ENCODE data around the gene AIMP1.
"Not testable (repeated sequence)": the region's sequence is repeated elsewhere in the genome, so short reads cannot be mapped to it uniquely, and the experiment has no call there.

Gene AIMP1

DNA sequence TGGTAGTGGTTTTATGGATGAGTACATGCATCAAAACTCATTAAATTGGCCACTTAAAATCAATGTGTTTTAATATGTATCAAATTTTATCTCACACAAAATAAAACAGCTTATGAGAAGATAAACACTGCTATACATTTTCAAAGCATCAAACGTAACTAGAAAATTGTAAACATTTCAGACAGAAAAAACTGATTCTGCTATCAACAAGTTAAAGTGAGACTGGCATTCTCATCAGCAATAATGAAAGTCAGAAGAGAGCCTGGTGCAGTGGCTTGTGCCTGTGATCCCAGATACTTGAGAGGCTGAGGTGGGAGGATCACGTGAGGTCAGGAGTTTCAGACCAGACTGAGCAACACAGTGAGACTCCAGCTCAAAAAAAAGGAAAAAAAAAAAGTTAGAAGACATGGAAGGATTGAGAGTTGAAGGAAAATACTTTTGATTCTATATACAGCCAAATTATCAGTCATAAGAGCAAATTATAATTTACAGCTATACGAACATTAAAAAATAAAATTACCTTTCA, 3.3 kb upstream of the AIMP1 start:
- no peak for DNase-seq

DNA sequence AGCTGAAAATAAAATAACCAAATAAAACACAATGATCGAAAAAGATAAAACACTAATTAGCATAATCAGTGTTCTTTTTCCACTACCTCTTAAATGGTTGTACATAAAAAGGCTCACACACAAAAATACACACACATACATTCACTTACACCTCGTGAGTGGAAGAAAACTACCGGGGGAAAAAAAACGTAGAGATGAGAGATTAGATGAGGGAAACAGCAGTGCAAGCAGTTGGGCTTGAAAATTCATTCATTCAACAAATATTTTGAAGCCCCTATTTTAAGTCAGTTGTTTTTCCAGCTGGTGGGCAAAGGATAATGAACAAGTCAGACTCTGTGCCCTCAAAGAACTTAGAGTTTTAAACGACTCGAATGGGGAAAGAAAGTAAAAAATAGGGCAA, 1.4 kb upstream of the AIMP1 start:
- DNase-seq = no peak

DNA sequence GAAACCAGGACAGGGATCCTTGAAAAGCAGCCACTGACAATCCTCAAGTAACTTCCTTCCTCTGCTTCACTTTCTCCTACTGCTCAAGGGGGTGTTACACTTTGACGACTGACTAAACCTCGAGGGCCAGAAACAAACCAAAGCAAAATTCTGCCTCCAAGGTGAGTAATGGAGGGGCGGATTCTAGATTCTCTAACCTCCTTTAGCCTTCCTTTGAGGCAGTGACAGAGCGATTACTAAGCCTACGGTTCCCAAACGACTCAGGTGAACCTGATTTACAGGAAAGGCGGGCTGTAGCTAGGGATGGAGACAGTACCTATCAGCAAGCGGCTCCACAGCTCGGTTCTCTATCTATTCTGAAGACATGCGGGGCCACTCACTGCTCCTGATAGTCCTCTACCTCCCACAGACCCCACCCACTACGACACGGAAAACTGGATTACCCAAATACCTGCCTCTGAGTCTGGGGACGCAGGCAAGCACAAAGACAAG, 828 bp upstream of the AIMP1 start:
- peak in 2 of 6 experiments; percentile 27 for DNase-seq

DNA sequence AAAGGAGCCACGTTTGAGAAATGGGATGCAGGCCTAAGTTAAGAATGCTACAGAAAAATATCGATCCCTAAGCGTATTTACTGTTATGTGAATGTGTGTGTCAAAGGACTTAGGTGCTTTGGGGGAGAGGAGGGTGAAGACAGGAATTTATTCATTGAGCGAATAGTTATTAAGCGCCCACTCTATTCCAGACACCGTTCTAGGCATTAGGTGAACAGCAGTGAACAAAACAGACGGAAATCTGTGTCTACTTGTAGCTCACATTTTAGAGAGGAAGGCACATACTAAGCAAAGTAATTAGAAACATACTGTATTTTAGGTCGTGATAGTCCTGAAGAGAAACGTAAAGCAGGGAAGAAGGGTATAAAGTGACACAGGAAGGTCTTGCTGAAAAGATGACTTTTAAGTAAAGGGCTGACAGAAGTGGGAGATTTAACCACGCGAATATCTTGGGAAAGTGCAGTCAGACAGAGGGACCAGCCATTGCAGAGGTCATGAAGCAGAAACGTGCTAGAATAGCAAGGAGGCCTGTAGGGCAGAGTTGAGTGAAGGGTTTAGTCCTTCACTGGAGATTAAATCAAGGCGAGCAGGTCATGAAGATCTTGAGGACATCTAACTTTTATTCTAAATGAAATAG, 541 bp downstream of the AIMP1 start:
- DNase-seq = peak in 1 of 6 experiments; percentile 30

DNA sequence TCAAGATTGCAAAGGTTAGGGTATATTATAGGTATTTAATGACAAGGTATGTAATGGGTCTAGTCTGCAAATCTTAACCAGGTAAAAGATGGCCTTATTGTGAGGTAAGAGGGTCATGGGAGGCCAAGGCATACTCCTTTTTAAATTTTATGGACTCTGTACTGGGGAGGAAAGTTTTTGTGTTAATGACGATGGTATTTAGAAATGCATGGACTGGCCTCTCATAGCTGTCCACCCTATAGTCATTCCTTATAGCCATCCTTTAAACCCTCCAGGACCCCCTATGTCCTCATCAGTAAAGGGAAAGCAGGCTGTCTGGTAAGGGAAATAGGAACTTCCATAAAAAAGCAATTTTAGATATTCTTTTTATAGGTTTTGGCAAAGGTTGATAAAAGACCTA, 1.5 kb downstream of the AIMP1 start:
- DNase-seq = no peak

GRCh38 chr4:106318511-106318910, 2.2 kb downstream of the AIMP1 start:
- no peak for DNase-seq

DNA sequence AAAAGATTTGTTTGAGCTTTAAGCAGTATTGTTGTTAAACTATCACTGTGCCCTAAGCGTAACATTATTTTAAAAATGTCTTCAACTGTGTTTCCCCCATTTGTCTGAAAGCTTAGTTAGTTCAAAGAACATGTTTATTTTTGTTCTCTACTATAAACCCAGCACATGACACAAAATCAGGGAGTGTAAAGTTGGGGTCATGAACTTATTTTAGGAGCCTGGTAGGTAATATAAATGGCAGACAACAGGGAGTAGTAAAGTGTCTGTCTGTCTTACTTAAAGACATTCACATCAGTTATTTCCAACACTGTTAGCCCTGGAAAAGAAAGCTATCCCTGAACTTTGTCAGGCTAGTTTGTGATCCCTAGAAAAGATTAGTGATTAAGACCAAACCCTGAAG, 3.9 kb downstream of the AIMP1 start:
- DNase-seq = no peak

DNA sequence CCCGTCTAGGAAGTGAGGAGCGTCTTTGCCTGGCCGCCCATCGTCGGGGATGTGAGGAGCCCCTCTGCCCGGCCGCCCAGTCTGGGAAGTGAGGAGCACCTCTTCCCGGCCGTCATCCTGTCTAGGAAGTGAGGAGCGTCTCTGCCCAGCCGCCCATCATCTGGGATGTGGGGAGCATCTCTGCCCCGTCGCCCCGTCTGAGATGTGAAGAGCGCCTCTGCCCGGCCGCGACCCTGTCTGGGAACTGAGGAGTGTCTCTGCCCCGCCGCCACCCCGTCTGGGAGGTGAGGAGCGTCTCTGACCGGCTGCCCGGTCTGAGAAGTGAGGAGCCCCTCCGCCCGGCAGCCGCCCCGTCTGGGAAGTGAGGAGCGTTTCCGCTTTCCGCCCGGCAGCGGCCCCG, 4.8 kb downstream of the AIMP1 start:
- not testable (repeated sequence) for DNase-seq

GRCh38 chr4:106321814-106322213, 5.5 kb downstream of the AIMP1 start:
- DNase-seq = not testable (repeated sequence)

DNA sequence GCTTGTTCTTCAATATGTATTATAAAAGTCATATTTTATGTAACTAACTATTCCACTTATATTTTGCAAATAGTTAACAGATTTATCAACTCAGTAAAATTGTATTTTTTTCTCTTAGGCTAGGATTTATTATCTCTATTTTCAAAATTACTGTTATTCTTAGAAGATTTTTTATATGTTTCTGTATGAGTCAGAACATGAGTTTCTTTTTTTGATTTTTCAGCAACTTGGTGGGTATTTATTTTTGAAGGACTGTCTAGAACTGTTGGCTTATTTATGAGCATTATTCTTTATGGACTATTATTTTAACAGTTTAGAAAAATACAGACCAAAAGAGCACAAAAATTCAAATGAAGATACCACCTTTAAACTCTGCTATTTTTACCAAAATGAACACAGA, 6.8 kb downstream of the AIMP1 start:
- no peak for DNase-seq

GRCh38 chr4:106325800-106326199, 9.4 kb downstream of the AIMP1 start:
- DNase-seq = no peak

DNA sequence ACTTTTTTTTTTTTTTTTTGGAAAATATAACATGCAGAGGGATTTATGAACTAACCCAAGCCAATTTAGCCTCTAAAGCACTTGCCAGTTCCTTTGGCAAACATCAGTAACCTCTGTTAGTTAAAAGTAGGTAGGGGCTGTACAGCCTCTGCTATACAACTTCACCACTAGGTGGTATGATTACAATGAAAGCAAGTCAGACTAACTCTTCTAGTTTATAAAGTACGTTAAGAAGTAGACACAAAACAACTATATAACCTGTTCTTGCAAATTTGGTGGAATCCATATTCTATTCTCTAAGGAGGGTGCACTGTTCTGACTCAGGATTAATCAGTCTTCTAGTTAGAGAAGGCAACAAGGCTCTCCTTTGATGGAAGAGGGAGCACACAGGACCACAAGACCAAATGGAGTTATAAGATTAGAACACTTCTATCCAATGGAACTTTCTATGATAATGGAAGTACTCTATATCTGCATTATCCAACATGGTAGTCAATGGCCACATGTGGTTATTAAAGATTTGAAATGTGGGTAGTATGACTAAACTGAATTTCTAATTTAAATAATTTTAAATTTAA, 12.8 kb downstream of the AIMP1 start:
- DNase-seq = no peak

- no peak for DNase-seq
These were observed 16.8 kb downstream of the AIMP1 start for GRCh38 chr4:106333186-106333585.

GRCh38 chr4:106334741-106335470, 18.6 kb downstream of the AIMP1 start:
- DNase-seq = no peak

GRCh38 chr4:106336618-106337017, 20.3 kb downstream of the AIMP1 start:
- no peak for DNase-seq

DNA sequence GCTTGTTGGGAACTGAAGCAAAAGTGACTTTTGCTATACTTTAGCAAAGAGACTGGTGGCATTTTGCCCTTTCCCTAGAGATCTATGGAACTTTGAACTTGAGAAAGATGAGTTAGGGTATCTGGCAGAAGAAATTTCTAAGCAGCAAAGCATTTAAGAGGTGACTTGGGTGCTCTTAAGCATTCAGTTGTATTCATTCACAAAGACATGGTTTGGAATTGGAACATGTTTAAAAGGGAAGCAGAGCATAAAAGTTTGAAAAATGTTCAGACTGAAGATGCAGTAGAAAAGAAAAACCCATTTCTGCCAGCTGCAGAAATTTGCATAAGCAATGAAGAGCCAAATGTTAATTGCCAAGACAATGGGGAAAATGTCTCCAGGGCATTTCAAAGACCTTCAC, 21.6 kb downstream of the AIMP1 start:
- DNase-seq = no peak

- DNase-seq = no peak
These were observed 22.3 kb downstream of the AIMP1 start for GRCh38 chr4:106338671-106339070.

GRCh38 chr4:106339431-106339830, 23.1 kb downstream of the AIMP1 start:
- DNase-seq = no peak

- no peak for DNase-seq
These were observed 24.4 kb downstream of the AIMP1 start for GRCh38 chr4:106340774-106341173.

- DNase-seq = no peak
These were observed 27.7 kb downstream of the AIMP1 start for GRCh38 chr4:106343865-106344646.

DNA sequence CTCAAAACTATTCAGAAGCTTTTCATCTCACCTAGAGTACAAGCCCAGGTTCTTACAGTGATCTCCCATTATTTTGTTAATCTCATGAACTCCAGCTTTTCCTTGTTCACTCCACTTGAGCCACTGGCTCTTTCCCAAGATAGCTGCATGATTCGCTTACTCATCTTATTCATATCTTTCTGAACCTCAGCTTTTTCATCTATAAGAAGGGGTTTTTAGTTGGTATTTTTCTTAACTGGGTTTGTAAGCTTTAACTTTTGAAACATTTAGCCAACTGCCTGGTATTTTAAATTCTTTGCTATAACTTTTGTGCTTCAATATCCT, 28.3 kb downstream of the AIMP1 start:
- DNase-seq = no peak

DNA sequence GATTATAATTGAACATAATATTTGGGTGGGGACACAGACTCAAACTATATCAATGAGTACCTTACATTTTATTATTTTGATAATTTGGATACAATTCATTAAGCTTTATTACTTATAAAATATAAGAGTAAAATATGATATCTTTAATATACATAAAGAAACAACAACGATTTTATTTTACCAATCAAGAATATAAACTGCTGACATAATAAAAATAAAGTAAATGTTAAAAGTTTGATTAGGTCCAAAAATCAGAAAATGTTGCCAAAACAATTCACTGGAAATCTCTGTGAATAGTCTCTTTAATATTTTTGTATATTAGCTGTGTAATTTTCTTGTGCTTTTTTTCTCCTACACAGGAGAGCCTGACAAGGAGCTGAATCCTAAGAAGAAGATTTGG, 30.8 kb downstream of the AIMP1 start:
- DNase-seq = no peak

DNA sequence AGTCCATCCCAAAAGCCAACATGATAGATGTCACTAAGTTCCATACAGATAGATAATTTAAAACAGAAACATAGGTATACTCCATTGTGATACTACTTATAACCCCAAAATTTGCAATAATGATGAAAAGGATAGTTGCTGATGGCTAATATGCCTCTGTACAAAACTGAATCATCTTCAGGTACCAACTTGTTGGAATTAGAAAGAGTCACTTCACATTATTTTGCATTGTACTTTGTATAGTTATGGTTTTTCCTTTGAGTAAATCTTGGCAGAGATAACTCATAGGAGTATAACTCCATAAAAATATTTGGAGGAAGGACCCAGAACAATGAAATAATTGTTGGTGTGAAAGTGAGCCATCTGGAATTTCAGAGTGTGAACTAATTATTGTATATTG, 34.7 kb downstream of the AIMP1 start:
- DNase-seq = no peak
